Gastroesophageal sphincter (tissue), 2 donors: ENCODE data around the gene CDK14.

Experiments used
- POLR2A ChIP-seq, 2 donors: fragments of 450-650 bp; IDR thresholded peaks; one replicate each; pipeline ENCODE4 v1.6.1; 2017; ENCODE audit warnings: antibody characterized with exemption in 2 of 2, mild to moderate bottlenecking in 2 of 2, moderate library complexity in 1 of 2
- POLR2AphosphoS5 ChIP-seq: sonication (generic); formaldehyde crosslinking; IDR thresholded peaks from one replicate; pipeline ENCODE4 v1.6.1; 2017; ENCODE audit warnings: antibody characterized with exemption

DNA sequence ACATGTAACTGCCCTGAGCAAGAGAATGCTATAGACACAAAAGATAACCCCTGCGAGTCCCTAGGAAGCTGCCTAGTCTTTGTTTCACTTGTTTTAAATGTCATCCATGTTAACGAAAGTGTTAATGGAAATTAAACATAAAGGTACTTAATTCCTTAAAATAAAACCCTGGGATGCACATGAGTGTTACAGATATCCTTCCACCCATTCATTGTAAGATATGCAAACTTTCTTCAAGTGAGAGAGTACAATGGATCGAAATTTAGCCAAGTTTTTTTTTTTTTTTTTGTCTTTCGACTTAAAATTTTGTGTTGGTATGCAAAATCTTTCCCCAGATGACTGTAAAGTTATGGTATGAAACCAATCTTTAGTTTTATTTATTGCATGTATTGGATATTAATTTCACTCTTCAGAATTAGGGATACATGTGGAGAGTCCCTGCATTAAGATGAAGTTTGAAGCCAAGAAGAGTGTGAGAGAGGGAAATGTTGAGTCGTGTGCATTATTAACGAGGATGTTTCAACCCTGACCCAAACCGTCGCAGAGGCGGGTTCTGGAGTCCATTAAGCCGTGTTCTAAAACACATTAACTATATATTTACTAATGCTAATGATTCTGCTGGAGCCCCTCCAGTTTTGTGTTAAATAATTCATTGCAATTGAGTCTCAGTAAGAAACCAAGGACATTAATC is 1.6 kb downstream of the CDK14 start:
- TF ChIP-seq POLR2AphosphoS5 = no peak
- no peak for TF ChIP-seq POLR2A (IDR thresholded peaks at IDR 0.05)
